Measurements from ENCODE around the gene CST5.
"Not testable (repeated sequence)": the region's sequence is repeated elsewhere in the genome, so short reads cannot be mapped to it uniquely, and the experiment has no call there.

CST5 gene

DNA sequence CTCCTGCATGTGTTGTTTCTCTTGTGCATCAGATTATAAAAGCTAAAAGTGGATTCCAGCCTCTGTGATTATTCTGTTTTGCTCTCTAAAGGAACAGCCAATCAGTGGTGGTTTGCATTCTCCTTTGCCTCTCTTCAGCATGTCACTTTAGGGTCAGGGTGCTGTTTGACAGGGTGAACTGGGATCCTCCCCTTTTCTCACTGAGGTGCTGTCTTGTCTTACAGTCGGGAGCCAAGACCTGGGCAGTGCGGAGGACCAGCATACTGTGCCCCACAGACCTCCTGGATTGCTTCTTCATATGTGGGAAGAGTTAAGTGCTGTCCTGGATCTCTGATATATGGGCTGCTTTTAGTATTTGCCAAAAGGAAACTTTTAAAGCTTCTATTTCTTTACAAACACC is 37.9 kb downstream of the CST5 start:
- DNase-seq (ENCODE audit: low read depth, low spot score) = no peak

DNA sequence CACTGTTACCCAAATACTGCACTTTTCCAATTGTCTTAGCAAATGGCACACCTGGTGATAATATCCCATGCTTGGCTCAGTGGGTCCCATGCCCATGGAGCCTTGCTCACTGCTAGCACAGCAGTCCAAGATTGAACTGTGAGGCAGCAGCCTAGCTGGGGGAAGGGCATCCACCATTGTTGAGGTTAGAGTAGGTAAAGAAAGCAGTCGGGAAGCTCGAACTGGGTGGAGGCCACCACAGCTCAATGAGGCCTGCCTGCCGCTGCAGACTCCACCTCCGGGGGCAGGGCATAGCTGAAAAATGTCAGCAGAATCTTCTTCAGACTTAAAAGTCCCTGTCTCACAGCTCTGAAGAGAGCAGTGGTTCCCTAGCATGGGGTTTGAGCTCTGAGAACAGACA is 43.8 kb downstream of the CST5 start:
- DNase-seq (ENCODE audit: low read depth, low spot score) = no peak

GRCh38 chr20:23832775-23833513 is 46.6 kb downstream of the CST5 start:
- no peak for DNase-seq (ENCODE audit: low read depth, low spot score)

DNA sequence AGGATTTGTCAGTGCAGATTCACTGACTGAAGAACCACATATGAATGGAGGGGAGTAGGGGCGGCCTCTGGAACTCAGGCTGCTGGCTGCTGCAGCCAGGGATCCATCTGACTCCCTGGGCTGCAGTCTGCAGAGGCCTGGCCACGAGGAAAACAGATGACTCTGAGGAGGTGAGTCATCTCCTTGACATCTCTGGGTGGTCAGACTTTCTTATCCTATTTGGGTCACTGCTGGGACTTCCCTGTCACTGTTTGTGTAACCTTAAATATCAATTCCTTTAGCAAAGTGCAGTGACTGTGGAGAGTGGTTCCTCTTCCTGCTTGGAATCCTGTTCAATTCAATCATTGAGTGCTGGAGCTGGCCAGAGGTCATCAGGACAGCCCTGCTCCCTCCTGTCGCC is 47.6 kb downstream of the CST5 start:
- DNase-seq (ENCODE audit: low read depth, low spot score) = not testable (repeated sequence)

GRCh38 chr20:23826541-23827021 is 53.0 kb downstream of the CST5 start, which contains the start of gene CST2:
Gene CST2 (minus strand): TSS chr20:23826729. CDS start chr20:23826660, 69 bp downstream.
- DNase-seq (ENCODE audit: low read depth, low spot score) = no peak
